GM04504 (cell line): ENCODE data around the gene GDF11.
A peak's percentile ranks its signal among the peaks of the same experiment; 100 is the strongest.

Experiments
- DNase-seq: peaks from one replicate; pipeline ENCODE4 v3.0.0-alpha.2; 2012; ENCODE audit warnings: low read depth

GDF11 gene

DNA sequence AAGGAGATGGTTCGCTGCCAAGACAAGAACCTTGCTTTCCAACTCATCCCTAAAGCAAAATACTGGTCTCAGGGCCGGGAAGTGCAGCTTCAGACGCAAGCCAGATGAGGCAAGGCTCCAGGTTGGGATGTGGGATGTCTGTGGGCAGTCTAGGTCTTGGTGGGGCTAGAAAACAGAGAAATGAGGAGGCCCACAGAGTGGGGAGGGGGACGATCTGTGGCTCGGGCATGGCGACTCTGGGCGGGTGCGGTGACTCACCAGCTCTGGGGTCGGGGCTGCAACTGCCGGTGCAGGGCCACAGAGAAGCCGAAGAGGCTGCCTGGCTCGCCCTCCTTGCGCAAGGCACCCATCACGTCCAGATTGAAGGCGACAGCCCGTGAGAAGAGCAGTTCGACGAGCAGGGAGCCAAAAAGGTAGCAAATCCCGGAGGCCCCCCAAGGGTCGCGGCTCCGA, 35.7 kb upstream of the GDF11 start:
- no peak for DNase-seq

DNA sequence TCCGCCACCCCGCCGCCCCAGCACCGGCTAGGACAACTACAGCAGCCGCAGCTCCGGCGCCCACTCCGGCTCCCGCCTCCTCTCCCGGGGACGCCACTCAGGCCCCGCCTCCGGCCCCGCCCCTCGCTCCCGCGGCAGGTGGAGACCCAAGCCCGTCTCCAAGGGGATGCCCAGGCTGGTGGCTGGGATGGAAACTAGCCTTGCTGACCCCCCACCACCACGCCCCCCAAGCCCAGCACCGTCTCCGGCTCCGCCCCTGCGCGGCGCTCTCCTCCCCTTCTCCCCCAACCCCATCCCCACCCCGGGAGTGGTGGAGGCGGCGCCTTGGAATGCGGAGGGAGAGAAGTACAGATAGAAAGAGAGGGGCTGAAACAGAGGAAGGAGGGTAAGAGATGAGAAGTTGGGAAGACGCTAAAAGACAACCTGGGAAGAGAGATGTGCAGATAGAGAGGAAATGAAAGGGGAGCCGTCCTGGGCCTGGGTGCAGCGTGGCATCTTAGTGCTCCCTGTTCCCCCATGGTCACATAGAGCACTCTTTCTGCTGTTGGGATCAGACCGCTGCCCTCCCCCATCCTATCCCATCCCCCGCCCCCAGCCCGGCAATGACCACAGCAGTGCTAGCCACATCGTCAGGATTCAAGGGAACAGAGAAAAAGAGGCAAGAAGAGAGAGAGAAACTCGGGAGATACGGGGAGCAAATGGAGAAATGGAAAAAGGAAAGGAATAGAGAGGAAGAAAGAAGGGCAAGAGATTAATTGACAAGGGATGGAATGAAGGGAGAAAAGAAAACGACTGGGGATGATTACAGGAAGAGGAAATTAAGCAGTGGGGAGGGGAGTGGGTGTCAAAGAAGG, 34.9 kb upstream of the GDF11 start, which contains the start of gene ITGA7:
Gene ITGA7 (minus strand): TSS at position 64 of the 854 bp plus-strand sequence. CDS start 222 bp downstream, outside the sequence.
- DNase-seq, result no peak

DNA sequence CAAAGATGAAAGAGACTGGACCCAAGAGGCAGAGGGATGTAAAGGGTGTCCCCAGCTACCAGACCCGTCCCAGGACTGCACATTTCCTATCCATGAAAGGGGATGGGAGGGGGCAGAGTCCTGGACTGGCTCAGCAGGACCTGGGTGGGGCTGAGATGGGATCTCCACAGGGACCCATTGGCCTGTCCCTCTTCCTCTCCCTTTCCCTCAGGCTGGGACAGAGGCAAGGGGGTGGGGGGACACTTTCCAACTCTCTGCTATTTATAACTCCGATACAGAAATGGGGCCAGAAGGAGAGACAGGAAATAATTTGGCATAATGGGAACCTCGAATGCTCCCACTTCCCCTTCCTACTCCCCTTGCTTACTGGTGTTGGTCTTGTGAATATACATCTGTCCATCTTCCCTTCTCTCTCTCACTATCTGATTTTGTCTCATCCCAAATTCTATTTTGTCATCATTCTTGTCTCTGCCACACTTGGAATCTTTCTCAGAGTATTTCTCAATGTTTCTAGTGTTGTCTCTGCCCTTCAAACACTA, 34.2 kb upstream of the GDF11 start:
- no peak for DNase-seq

DNA sequence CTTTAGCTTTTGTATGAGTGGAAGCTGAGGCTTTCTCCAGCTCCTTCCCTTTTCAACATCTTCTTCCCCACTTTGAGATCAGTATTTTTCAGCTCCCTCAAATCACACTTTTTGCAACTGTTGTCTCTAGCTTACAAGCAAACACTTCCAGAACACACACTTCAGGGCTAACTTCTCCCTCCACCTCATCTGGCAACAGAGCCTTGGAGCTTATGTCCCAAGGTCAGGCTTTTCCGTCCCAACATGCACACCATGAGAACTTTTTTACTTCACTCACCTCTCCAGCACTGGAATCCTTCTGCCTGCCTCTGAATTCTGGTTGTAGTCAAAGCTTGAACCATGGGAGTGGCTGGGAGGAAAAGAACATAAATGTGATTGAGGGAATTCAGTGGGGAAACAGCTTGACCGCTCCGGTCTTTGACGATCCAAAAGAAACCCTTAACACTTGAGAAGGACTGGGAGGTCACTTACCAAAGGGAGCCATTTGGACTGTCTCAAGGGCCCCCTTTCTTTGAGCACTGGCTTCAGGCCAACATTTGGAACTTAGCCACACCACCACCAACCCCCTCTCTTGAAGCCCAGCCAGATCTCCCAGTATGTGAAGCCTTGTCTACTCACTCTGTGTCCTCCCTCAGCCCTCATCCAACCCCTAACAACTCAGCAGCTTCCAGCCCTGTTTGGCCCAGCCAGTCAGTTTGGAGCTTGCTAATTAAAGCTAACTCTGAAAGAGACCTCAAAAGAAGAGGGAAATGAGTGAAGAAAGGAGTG, 31.0 kb upstream of the GDF11 start:
- no peak for DNase-seq

DNA sequence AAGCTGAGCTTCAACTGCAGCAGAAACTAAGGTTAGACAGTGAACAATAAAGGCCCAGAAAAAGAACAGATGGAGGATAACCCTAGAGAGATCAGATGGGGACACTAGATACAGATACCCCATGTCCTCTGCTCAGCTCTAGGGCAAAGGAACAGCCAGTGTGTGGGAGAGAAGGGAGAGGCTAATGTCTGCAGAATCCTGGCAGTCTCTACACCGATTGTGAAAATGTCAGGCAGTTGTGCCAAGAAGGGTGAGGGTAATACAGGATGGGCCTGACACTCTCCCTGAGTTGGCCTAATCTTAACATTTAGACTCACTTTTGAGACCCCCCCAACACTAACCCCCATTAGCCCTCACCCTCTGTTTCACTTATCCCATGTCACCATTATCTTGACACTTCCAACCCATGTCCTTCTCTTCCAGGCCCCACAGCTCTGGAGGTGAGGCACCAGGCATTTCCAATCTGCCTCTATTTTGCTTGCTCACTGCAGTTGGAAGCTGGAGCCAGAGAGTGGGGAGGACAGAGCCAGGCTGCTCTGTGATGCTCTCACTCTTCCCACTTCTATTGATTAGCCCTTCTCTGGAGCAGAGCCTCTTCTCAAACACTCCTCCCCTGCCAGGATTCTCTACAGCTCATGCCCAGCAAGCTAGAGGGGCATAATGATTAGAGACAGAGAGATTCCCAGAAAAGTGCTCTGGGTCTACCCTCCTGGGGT, 30.1 kb upstream of the GDF11 start:
- no peak for DNase-seq

DNA sequence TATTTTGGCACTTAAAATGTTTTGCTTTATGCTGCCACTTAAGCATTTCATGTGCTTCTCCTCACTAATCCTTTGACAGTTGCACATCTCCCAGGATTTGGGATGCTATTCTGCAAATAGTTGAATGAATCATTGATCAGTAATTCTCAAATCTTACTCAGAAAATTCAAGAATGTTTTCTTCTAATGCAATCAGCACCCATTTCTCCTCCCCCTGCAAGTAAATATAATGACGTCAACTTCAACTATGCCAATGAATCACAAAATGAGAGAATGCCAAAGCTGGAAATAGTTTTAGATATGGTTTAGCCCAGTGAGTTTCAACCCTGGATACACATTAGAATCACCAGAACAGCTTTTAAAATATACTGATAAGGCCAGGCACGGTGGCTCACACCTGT, 29.2 kb upstream of the GDF11 start:
- peak; percentile 56 for DNase-seq

DNA sequence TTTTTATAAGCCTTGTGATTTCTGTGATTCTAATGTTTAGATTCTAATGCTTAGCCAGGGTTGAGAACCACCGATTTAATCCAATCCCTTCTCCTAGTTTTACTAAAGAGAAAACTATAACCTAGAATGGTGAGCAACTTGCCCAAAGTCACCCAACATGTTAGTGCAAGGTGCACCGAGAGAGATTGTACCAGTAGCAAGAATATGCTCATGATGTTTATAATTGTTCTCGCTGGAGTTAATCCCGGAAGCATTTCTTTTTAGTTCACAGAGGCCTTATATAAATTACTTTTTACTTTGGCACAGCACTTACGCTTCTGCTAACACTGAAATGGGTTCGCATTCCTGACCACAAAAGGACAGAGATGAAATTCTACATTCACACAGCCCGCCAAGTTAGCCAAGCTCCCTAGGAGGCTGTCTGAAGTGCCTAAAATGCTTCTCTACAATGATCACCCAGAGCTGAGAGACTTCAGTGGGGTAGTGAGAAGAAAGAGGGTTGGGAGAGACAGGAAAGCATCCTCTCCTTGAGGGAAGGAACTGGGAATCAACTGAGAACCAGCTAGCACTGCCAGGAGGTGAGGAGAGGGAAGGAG, 27.7 kb upstream of the GDF11 start:
- no peak for DNase-seq

DNA sequence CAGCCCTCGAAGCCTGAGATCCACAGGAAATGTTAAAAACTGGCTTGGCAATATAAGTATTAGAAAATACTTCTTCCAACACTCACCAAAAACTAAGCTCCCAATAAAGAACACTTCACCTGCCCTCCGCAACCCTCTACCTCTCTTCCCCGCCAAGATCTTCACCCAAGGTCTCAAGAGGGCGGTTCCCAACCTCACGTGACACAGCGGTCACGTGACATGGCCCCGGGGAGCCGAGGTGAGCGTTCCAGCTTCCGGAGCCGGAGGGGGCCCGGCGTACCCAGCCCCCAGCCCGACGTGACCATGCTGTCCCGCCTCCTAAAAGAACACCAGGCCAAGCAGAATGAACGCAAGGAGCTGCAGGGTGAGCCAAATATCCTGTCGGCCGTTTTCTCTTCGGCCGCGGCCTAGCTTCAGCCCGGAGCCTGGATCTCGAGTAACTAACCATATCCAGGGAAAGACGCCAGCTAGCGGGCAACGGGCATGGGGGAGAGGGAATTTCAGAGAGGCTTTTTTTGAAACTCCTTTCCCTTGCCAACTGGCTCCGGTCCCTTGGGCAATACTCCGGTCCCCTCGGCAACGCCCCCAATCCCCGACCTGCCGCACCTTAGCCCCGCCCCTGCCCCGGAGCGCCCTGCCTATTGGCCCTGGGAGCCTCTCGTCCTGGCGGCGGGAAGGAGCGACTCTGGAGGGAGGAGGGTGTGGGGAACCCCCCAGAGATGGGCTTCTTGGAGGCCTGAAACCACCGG, 26.9 kb upstream of the GDF11 start, which contains the start of gene BLOC1S1:
Gene BLOC1S1 (plus strand): TSS at position 214 of the 749 bp plus-strand sequence. CDS start 6 bp downstream, at position 220.
- peak; percentile 83 for DNase-seq

DNA sequence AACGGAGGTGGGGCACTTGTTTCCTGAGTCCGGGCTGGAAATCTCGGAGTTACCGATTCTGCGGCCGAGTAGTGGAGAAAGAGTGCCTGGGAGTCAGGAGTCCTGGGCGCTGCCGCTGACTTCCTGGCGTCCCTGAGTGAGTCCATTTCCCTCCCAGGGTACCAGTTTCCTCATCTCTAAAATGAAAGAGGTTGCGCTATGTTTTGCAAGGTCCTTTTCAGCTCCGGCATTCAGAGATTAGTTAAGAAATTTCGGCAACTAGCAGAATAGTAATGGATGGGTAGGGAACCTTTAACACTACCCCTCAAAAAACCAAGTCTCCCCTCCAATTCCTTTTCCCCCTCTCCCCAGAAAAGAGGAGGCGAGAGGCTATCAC, 26.4 kb upstream of the GDF11 start:
- no peak for DNase-seq

DNA sequence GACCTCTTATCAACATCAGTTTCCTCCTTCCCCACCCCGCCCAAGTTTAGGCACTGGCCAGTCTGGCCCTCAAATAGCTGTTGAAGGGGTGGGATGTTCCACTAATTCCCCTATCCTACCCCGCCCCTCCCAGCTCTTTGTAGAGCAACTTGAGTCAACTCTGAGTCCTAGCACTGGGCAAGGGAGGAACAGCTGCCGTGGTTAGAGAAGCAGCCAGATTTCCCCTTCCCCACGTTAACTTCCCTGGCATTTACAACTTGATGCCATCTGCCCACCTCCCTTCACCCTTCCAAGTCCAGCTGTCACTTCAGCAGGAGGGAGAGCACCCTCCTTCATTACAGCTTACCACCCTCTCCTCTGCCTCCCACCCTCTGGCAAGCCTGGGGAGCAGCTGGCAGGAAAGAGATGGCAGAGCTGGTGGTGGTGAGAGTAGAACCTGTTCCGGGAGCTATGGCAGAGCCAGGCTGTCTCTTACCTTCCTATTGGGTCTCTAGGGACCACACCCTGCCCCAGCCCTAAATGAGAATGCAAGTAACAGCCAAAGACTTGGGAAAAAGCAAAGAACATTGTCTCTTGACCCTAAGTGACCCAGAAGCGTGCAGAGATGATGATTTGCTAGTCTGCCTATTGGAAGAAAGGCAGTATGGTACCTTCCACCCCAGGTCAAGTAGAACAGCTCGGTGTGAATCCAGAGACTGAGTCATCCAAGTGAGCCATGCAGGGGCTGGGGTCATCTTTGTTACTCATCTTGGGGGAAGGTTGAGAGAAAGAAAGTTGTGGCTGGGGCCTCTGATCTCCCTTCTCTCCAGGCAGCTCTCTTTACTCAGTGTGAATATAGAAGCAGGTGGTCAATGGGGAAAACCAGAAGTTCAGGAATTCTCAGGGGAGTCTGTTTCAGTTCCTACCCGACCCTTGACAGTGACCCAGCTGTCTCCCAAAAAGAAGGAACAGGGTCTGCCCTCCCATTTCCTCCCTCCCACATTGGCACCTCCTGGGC, 25.6 kb upstream of the GDF11 start:
- no peak for DNase-seq

DNA sequence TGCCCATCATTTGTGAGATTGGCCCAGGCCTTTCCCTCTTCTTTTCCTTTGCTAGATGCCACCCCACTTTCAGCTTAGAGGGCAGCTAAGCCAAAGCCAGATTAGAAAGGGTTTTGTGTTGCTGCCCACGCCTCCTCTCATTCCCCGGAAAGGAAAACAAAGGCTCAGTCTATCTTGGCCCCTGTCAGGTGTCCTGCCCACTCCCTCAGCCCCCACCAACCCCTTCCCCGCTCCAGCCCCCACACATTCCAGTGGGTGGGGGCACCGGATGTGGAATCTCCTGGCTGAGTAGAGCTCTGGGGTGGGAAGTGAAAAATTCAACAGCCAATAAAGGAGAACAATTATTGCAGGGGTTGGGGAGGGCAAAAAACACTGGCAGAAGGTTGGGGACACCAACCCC, 24.9 kb upstream of the GDF11 start:
- no peak for DNase-seq

DNA sequence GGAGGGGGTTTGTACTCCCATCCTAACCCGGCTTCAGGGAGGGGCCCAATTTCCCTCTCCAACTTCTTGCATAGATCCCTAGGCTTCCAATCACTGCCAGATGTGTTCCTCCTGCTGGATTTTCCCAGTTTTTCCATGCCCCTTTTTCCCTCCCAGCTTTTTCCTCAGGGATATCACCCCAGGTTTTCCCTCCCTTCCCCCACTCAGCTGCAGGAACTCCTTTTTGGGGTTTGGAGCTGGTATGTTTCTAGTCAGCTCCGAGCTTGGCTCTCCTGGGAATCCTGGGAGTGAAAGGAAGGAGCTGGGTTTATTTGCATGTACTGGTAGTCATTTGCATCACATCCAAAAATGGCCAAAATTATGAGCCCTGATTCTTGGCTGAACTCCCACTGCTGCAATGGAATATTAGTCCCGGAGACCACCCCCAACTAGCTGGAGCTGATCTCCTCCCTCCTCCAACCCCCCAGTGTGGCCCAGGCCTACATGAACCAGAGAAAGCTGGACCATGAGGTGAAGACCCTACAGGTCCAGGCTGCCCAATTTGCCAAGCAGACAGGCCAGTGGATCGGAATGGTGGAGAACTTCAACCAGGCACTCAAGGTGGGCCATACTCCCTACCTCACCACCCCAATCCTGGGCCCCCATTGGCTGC, 24.2 kb upstream of the GDF11 start:
- no peak for DNase-seq

DNA sequence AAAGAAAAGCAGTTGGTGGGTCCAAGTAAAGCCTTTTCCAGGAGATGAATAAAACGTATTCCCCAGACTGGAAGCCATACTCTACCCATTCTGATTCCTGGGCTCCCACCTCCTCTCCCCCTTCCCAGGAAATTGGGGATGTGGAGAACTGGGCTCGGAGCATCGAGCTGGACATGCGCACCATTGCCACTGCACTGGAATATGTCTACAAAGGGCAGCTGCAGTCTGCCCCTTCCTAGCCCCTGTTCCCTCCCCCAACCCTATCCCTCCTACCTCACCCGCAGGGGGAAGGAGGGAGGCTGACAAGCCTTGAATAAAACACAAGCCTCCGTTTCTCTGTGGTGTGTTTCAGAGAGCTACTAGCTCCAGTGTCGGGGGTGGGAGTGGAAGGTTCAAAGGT, 23.6 kb upstream of the GDF11 start:
- DNase-seq, result no peak

DNA sequence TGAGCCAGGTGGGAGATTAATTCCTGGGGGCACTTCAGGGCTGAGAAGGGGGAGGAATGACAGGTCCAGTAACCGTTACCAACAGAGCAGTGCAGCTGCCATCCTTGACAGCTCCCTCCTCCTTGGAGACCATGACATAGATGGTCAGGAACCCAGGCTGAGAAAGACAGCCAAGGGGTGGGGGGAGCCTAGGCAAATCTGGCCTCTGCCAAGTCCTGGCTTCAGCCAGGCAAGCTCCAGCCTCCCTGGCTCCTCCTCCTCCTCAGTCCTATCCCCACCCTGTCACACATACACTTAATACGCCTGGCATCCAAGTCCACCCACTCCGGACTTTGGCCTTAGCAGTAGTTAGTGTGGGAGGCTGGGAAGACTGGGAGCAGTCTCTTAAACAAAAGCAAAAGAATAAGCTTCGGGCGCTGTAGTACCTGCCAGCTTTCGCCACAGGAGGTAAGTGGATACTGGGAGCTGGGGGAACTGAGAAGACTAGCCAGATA, 22.8 kb upstream of the GDF11 start, which contains the start of gene RDH5:
Gene RDH5 (plus strand): TSS at position 323 of the 494 bp plus-strand sequence. CDS start 792 bp downstream, outside the sequence.
- no peak for DNase-seq

DNA sequence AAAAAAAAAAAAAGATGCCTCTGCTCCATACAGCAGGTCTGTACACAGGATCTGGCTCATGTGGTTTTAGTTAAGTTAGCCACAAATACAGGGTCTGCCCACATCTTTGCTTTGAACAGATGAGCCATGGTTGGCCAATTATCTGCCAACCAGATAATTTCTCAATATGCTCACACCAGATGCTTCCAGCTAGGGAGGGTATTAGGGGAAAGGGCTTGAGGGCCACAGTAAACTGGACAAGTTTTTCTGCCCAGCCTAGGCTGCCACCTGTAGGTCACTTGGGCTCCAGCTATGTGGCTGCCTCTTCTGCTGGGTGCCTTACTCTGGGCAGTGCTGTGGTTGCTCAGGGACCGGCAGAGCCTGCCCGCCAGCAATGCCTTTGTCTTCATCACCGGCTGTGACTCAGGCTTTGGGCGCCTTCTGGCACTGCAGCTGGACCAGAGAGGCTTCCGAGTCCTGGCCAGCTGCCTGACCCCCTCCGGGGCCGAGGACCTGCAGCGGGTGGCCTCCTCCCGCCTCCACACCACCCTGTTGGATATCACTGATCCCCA, 22.0 kb upstream of the GDF11 start:
- peak; percentile 87 for DNase-seq

DNA sequence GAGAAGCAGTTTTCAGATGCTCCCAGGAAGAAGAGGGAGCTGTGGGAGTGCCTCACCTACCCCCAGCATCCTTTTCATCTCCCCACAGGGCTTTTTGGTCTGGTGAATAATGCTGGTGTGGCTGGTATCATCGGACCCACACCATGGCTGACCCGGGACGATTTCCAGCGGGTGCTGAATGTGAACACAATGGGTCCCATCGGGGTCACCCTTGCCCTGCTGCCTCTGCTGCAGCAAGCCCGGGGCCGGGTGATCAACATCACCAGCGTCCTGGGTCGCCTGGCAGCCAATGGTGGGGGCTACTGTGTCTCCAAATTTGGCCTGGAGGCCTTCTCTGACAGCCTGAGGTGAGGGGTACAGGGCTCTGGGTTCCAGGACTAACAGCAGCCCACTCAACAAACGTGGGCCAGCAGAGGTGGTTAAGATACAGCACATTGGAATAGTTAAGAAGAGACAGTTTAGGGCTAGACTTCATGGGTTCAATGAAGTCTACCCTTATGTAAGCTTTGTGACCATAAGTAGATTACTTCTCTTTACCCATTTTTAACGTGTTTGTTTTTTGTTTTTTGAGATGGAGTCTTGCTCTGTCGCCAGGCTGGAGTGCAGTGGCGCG, 21.2 kb upstream of the GDF11 start:
- DNase-seq, result no peak

DNA sequence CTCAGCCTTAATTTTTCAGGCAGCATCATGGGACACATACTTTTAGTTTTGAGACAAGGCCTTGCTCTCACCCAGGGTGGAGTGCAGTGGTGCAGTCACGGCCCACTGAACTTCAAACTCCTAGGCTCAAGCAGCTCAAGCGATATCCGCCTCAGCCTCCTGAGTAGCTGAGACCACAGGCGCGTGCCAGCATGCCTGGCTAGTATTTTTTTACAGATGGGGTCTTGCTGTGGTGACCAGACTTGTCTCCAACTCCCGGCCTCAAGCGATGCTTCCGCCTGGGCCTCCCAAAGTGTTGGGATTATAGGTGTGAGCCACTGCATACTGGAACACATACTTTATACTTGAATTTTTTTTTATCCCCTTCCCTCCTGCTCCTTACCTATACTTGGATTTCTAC, 20.0 kb upstream of the GDF11 start:
- DNase-seq, result no peak
